HEK293 (cell line): Measurements from ENCODE around the gene RABIF.
"Not testable (repeated sequence)": the region's sequence is repeated elsewhere in the genome, so short reads cannot be mapped to it uniquely, and the experiment has no call there.

Experiments
- BCL11A ChIP-seq: fragments of 450-650 bp; formaldehyde crosslinking; IDR thresholded peaks from 2 replicates; pipeline ENCODE4 v1.5.1; 2016; ENCODE audit warnings: low read depth, missing biosample characterization, missing genetic modification characterization
- KLF8 ChIP-seq: fragments of 450-650 bp; formaldehyde crosslinking; IDR thresholded peaks from 2 replicates; pipeline ENCODE4 v1.5.1; 2016; ENCODE audit warnings: missing biosample characterization, missing genetic modification characterization
- YY1 ChIP-seq: fragments of 450-650 bp; formaldehyde crosslinking; IDR thresholded peaks from 2 replicates; pipeline ENCODE4 v1.5.1; 2018; ENCODE audit warnings: missing biosample characterization, missing genetic modification characterization
- ZNF664 ChIP-seq: fragments of 450-650 bp; formaldehyde crosslinking; IDR thresholded peaks from 2 replicates; pipeline ENCODE4 v1.5.1; 2016; ENCODE audit warnings: missing biosample characterization, missing genetic modification characterization
- TF ChIP-seq, protein P1 (sequence below): fragments of 450-650 bp; formaldehyde crosslinking; IDR thresholded peaks from 2 replicates; pipeline ENCODE4 v1.5.1; 2016; ENCODE audit warnings: missing biosample characterization, missing genetic modification characterization
- TF ChIP-seq, protein P2 (sequence below): fragments of 450-650 bp; formaldehyde crosslinking; IDR thresholded peaks from 2 replicates; pipeline ENCODE4 v1.5.1; 2016; ENCODE audit warnings: missing biosample characterization, missing genetic modification characterization
- TF ChIP-seq, protein P3 (sequence below): sonication (generic); formaldehyde crosslinking; IDR thresholded peaks from 2 replicates; pipeline ENCODE4 v1.8.1; 2022; ENCODE audit warnings: mild to moderate bottlenecking, moderate library complexity, missing genetic modification reagents

DNA sequence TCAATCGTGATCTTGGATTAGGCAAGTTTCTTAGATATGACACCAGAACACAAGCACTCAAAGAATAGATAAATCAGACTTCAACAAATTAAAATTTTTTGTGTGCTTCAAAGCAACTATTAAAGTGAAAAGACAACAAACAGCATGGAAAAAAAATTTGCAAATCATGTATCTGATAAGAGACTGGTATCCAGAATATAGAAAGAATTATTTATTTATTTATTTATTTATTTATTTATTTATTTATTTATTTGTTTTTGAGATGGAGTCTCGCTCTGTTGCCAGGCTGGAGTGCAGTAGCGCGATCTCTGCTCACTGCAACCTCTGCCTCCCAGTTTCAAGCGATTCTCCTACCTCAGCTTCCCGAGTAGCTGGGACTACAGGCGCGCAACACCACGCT is 59.7 kb downstream of the RABIF start:
- not testable (repeated sequence) for TF ChIP-seq YY1 (tag by site-specific recombination); KLF8; BCL11A
- TF ChIP-seq, protein P1, sequence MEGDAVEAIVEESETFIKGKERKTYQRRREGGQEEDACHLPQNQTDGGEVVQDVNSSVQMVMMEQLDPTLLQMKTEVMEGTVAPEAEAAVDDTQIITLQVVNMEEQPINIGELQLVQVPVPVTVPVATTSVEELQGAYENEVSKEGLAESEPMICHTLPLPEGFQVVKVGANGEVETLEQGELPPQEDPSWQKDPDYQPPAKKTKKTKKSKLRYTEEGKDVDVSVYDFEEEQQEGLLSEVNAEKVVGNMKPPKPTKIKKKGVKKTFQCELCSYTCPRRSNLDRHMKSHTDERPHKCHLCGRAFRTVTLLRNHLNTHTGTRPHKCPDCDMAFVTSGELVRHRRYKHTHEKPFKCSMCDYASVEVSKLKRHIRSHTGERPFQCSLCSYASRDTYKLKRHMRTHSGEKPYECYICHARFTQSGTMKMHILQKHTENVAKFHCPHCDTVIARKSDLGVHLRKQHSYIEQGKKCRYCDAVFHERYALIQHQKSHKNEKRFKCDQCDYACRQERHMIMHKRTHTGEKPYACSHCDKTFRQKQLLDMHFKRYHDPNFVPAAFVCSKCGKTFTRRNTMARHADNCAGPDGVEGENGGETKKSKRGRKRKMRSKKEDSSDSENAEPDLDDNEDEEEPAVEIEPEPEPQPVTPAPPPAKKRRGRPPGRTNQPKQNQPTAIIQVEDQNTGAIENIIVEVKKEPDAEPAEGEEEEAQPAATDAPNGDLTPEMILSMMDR (tag by site-specific recombination): not testable (repeated sequence)
- TF ChIP-seq, protein P2, sequence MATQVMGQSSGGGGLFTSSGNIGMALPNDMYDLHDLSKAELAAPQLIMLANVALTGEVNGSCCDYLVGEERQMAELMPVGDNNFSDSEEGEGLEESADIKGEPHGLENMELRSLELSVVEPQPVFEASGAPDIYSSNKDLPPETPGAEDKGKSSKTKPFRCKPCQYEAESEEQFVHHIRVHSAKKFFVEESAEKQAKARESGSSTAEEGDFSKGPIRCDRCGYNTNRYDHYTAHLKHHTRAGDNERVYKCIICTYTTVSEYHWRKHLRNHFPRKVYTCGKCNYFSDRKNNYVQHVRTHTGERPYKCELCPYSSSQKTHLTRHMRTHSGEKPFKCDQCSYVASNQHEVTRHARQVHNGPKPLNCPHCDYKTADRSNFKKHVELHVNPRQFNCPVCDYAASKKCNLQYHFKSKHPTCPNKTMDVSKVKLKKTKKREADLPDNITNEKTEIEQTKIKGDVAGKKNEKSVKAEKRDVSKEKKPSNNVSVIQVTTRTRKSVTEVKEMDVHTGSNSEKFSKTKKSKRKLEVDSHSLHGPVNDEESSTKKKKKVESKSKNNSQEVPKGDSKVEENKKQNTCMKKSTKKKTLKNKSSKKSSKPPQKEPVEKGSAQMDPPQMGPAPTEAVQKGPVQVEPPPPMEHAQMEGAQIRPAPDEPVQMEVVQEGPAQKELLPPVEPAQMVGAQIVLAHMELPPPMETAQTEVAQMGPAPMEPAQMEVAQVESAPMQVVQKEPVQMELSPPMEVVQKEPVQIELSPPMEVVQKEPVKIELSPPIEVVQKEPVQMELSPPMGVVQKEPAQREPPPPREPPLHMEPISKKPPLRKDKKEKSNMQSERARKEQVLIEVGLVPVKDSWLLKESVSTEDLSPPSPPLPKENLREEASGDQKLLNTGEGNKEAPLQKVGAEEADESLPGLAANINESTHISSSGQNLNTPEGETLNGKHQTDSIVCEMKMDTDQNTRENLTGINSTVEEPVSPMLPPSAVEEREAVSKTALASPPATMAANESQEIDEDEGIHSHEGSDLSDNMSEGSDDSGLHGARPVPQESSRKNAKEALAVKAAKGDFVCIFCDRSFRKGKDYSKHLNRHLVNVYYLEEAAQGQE (tag by site-specific recombination): peak; percentile 73
- peak; percentile 77 for TF ChIP-seq ZNF664 (tag by site-specific recombination)
- TF ChIP-seq, protein P3, sequence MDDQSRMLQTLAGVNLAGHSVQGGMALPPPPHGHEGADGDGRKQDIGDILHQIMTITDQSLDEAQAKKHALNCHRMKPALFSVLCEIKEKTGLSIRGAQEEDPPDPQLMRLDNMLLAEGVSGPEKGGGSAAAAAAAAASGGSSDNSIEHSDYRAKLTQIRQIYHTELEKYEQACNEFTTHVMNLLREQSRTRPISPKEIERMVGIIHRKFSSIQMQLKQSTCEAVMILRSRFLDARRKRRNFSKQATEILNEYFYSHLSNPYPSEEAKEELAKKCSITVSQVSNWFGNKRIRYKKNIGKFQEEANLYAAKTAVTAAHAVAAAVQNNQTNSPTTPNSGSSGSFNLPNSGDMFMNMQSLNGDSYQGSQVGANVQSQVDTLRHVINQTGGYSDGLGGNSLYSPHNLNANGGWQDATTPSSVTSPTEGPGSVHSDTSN (CRISPR knock-in tag): not testable (repeated sequence)
